ENCODE results near the gene SSC5D.

- no peak for TF ChIP-seq CTCF (IDR thresholded peaks at IDR 0.05 in 2 of 3, conservative IDR thresholded peaks at IDR 0.05 in 1 of 3; ENCODE audit: borderline replicate concordance in 1 of 3, insufficient read depth in 1 of 3, low read depth in 2 of 3, low read length in 2 of 3)
- TF ChIP-seq MAX (IDR thresholded peaks at IDR 0.05): no peak
- no peak for TF ChIP-seq CBX3 (IDR thresholded peaks at IDR 0.05; ENCODE audit: low read depth)
- TF ChIP-seq REST (IDR thresholded peaks at IDR 0.05; ENCODE audit: low read depth): no peak
- TF ChIP-seq CEBPB (IDR thresholded peaks at IDR 0.05; ENCODE audit: low read depth): no peak
- TF ChIP-seq EZH2phosphoT487 (IDR thresholded peaks at IDR 0.05; ENCODE audit: borderline replicate concordance): no peak
- TF ChIP-seq EZH2 (IDR thresholded peaks at IDR 0.05): no peak
- TF ChIP-seq POLR2AphosphoS5 (IDR thresholded peaks at IDR 0.05; ENCODE audit: low read depth, low read length): no peak
- no peak for TF ChIP-seq POLR2A (IDR thresholded peaks at IDR 0.05; ENCODE audit: borderline replicate concordance, extremely low read depth, insufficient read depth, insufficient read length)
- no peak for TF ChIP-seq SP1 (IDR thresholded peaks at IDR 0.05; ENCODE audit: low read depth)
- no peak for TF ChIP-seq ATF3 (IDR thresholded peaks at IDR 0.05)
- no peak for TF ChIP-seq YY1 (IDR thresholded peaks at IDR 0.05; ENCODE audit: extremely low read depth, insufficient replicate concordance, low read depth, low read length)
These were observed 23.6 kb upstream of the SSC5D start, which contains the start of gene C19orf85 for GRCh38 chr19:55464662-55465054.
